Hepatocyte (in vitro differentiated cells): ENCODE data around the gene ENG. TPM values are rescaled to one million over a fixed set of nuclear protein-coding genes. Genes with fewer than 3 reads are reported as not detected.

ENCODE experiments used
- DNase-seq: peaks from one replicate; pipeline ENCODE4 v3.0.0-alpha.2; 2016; ENCODE audit warnings: low spot score
- H2AFZ ChIP-seq: fragments of 200-600 bp; sonication (generic); 2 replicates; pipeline ENCODE4 v1.6.0; 2016; ENCODE audit warnings: antibody characterized with exemption, mild to moderate bottlenecking
- H3K27ac ChIP-seq: fragments of 200-600 bp; sonication (generic); 2 replicates; pipeline ENCODE4 v1.5.1; 2016; ENCODE audit warnings: mild to moderate bottlenecking
- H3K27me3 ChIP-seq: fragments of 200-600 bp; sonication (generic); 2 replicates; pipeline ENCODE4 v1.6.1; 2016
- H3K36me3 ChIP-seq: fragments of 200-600 bp; sonication (generic); replicated peaks from 2 replicates; pipeline ENCODE4 v1.5.1; 2016; ENCODE audit warnings: low read depth; ENCODE audit not compliant: insufficient read depth
- H3K4me1 ChIP-seq: fragments of 200-600 bp; sonication (generic); 2 replicates; pipeline ENCODE4 v1.5.1; 2016; ENCODE audit warnings: mild to moderate bottlenecking, moderate library complexity; ENCODE audit not compliant: insufficient read depth
- H3K4me2 ChIP-seq: fragments of 200-600 bp; sonication (generic); 2 replicates; pipeline ENCODE4 v1.6.0; 2016
- H3K4me3 ChIP-seq: fragments of 200-600 bp; sonication (generic); 2 replicates; pipeline ENCODE4 v1.5.1; 2016; ENCODE audit warnings: mild to moderate bottlenecking
- H3K79me2 ChIP-seq: fragments of 200-600 bp; sonication (generic); 2 replicates; pipeline ENCODE4 v1.6.0; 2017; ENCODE audit warnings: mild to moderate bottlenecking
- H3K9me2 ChIP-seq: fragments of 200-600 bp; sonication (generic); replicated peaks from 2 replicates; pipeline ENCODE4 v1.6.0; 2017; ENCODE audit warnings: mild to moderate bottlenecking; ENCODE audit not compliant: insufficient read depth
- H3K9me3 ChIP-seq: fragments of 200-600 bp; sonication (generic); 2 replicates; pipeline ENCODE4 v1.5.1; 2016; ENCODE audit warnings: low read depth, mild to moderate bottlenecking
- H4K20me1 ChIP-seq: fragments of 200-600 bp; sonication (generic); 2 replicates; pipeline ENCODE4 v1.6.0; 2016; ENCODE audit warnings: mild to moderate bottlenecking; ENCODE audit not compliant: insufficient read depth, poor library complexity, severe bottlenecking
- EZH2 ChIP-seq: fragments of 200-600 bp; sonication (generic); IDR thresholded peaks from 2 replicates; pipeline ENCODE4 v1.6.1; 2016; ENCODE audit warnings: antibody characterized with exemption, mild to moderate bottlenecking, borderline replicate concordance
- EZH2phosphoT487 ChIP-seq: fragments of 200-600 bp; sonication (generic); IDR thresholded peaks from one replicate; pipeline ENCODE4 v1.6.1; 2018; ENCODE audit warnings: antibody characterized with exemption, mild to moderate bottlenecking, low read depth, moderate library complexity; ENCODE audit not compliant: unreplicated experiment, severe bottlenecking
- WGBS: methylation state at CpG from one replicate; pipeline ENCODE4 v1.1.6; 2016; ENCODE audit warnings: low lambda C conversion rate; ENCODE audit errors: missing lambda C conversion rate; 5-methylcytosine and 5-hydroxymethylcytosine counted together
- polyA plus RNA-seq: library from polyadenylated mRNA; unstranded; fragments of >200 nt; fragmentation: Nextera tagmentation; extraction: Ambion mirVana; gene quantifications from 2 replicates; pipeline ENCODE4 v1.2.1, GENCODE V29; 2016
- total RNA-seq: library from RNA; depleted of rRNA; stranded (reverse); fragments of >200 nt; gene quantifications from 2 replicates; pipeline ENCODE4 v1.2.3, GENCODE V29; 2014
- TF ChIP-seq, protein P1 (sequence below): fragments of 200-600 bp; sonication (generic); IDR thresholded peaks from 2 replicates; pipeline ENCODE4 v1.5.1; 2016; ENCODE audit warnings: antibody characterized with exemption, mild to moderate bottlenecking; ENCODE audit not compliant: poor library complexity

Gene ENG
- total and polyA plus RNA-seq, 2 experiments from 2014 or later, result 6.8 to 21.2 TPM

DNA sequence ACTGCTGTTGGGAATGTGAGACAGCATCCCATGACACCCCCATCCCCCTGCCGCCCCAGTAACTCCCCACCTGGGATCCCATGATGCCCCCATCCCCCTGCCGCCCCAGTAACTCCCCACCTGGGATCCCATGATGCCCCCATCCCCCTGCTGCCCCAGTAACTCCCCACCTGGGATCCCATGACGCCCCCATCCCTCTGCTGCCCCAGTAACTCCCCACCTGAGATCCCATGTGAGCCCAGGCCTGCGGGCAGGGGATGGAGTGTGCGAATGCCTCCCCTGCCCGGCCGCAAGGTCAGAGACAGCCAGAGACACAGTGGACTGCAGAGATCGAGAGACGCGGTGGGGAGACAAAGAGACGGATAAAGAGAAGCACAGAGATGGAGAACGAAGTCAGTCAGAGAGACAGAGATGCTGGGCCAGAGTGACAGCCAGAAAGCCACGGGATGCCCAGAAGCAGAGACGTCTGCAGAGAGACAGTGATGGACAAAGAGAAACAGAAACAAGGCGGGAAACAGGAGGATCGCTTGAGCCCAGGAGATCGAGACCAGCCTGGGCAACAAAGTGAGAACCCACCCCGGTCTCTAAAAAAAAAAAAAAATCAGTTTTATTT, 77.0 kb downstream of the ENG start:
- Histone ChIP-seq H3K4me3 (no peak overlapping the region), H3K79me2 (no peaks in the 10 kb centered on the region), H2AFZ (no peak overlapping the region), H3K27ac (no peak overlapping the region), H3K36me3 (no peaks in the 10 kb centered on the region), H3K4me2 (no peak overlapping the region), H3K9me3 (no peaks in the 10 kb centered on the region), H3K9me2 (no peaks in the 10 kb centered on the region), H3K27me3 (no peaks in the 10 kb centered on the region), H3K4me1 (no peaks in the 10 kb centered on the region), H4K20me1 (no peaks in the 10 kb centered on the region)
- WGBS, result 94% methylated on average over 16 of the region's 18 CpGs
- TF ChIP-seq, protein P1, sequence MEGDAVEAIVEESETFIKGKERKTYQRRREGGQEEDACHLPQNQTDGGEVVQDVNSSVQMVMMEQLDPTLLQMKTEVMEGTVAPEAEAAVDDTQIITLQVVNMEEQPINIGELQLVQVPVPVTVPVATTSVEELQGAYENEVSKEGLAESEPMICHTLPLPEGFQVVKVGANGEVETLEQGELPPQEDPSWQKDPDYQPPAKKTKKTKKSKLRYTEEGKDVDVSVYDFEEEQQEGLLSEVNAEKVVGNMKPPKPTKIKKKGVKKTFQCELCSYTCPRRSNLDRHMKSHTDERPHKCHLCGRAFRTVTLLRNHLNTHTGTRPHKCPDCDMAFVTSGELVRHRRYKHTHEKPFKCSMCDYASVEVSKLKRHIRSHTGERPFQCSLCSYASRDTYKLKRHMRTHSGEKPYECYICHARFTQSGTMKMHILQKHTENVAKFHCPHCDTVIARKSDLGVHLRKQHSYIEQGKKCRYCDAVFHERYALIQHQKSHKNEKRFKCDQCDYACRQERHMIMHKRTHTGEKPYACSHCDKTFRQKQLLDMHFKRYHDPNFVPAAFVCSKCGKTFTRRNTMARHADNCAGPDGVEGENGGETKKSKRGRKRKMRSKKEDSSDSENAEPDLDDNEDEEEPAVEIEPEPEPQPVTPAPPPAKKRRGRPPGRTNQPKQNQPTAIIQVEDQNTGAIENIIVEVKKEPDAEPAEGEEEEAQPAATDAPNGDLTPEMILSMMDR, result no peak
- TF ChIP-seq EZH2 (no peak), EZH2phosphoT487 (no peak)
- no peak for DNase-seq

DNA sequence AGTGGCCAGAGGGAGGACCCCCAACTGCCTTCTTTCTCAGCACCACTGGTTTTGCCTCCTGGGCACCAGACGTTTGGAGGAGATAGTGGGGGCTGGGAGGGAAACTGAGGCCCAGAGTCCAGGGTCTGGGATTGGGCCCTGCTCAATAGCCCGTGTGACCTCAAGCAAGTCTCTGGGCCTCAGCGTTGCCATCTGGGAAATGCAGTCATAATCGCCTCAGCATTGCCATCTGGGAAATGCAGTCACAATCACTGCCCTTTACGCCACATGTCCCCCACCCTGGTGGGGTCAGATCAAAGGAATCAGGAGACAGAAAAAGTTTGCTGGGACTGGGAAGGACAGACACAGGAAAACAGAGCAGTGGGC, 77.6 kb downstream of the ENG start:
- no peak overlapping the region for H2AFZ ChIP-seq
- TF ChIP-seq EZH2phosphoT487 (no peak), EZH2 (no peak)
- TF ChIP-seq, protein P1, result no peak
- no peaks in the 10 kb centered on the region for H3K4me1 ChIP-seq
- no peak for DNase-seq
- H3K9me2 ChIP-seq, result no peaks in the 10 kb centered on the region
- H3K9me3 ChIP-seq, result no peaks in the 10 kb centered on the region
- no peaks in the 10 kb centered on the region for H4K20me1 ChIP-seq
- 89% methylated on average over 5 of the region's 5 CpGs for WGBS
- no peak overlapping the region for H3K4me3 ChIP-seq
- no peaks in the 10 kb centered on the region for H3K27me3 ChIP-seq
- no peaks in the 10 kb centered on the region for H3K36me3 ChIP-seq
- no peaks in the 10 kb centered on the region for H3K79me2 ChIP-seq
- H3K4me2 ChIP-seq, result no peak overlapping the region
- H3K27ac ChIP-seq, result no peak overlapping the region

DNA sequence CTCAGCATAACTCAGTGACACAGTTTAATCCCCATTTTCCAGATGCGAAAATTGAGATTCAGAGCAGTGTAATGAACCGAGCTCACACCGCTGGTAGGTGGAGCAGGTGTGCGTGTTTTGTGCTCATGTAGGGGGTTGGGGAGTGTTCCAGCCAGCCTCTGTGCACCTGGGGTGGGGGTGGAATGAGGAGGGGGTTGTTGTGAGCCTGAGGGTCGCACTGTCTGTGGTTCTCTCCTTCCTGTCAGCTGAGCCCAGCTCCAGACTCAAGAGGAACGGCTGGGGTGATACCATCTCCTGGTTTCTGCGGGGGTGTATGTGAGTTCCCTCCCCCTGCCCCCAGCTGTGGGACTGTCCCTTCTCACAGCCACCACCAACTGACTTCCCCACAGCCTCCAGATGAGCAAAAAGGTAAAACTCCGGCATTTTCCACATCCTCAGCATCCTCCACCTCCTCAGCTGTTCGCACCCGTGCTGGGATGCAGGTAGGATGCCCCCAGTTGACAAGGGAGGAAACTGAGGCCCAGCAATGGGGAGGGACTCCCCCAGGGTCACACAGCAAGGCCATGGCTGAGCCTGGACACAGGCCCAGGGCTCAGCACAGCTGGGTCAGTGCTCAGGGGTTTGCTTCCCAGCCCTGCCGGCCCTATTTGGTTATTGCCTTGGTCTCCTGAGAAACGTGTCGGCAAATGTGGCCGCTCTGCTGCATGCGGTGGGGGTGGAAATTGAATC, 78.1 kb downstream of the ENG start:
- no peak overlapping the region for H2AFZ ChIP-seq
- TF ChIP-seq, protein P1, result no peak
- TF ChIP-seq EZH2phosphoT487, result no peak
- TF ChIP-seq EZH2, result no peak
- H3K27me3 ChIP-seq, result no peaks in the 10 kb centered on the region
- H4K20me1 ChIP-seq, result no peaks in the 10 kb centered on the region
- no peak for DNase-seq
- no peaks in the 10 kb centered on the region for H3K79me2 ChIP-seq
- no peaks in the 10 kb centered on the region for H3K36me3 ChIP-seq
- no peak overlapping the region for H3K4me3 ChIP-seq
- no peaks in the 10 kb centered on the region for H3K4me1 ChIP-seq
- no peak overlapping the region for H3K4me2 ChIP-seq
- no peaks in the 10 kb centered on the region for H3K9me2 ChIP-seq
- no peak overlapping the region for H3K27ac ChIP-seq
- no peaks in the 10 kb centered on the region for H3K9me3 ChIP-seq
- 83% methylated on average over 14 of the region's 15 CpGs for WGBS
